ENCODE results near the gene ZRANB3. TPM values are rescaled to one million over a fixed set of nuclear protein-coding genes. Genes with fewer than 3 reads are reported as not detected.

The ZRANB3 gene
- total and polyA plus RNA-seq, 2 donors (not counting 3 experiments of a cell fraction or from before 2014, with no cell fraction given) = 2.2 to 6.0 TPM

DNA sequence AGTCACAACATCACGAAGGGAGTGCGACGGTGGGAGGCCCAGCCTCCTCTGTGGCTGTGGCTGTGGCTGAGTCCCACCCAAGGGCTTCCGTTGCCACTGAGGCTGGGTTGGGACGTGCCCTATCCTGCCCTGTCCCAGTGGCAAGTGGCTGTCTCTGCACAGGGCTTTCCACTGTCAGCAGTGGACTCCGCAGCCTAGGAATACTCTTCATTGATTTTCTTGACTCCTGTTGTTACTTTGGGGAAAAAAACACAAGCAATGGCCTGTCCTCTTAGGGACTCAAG is 356.3 kb downstream of the ZRANB3 start:
- DNase-seq (ENCODE audit: low read depth, low spot score) (no peak), FAIRE-seq (no peak)
- Histone ChIP-seq H3K9me3 (replicated peaks; ENCODE audit: control insufficient read depth, insufficient read depth, low read length) (no peaks in the 10 kb centered on the region), H3K36me3 (ENCODE audit: control insufficient read depth in 2 of 2, extremely low read depth in 1 of 2, insufficient read depth in 2 of 2, low read length in 2 of 2) (peaks cover 0 to 16% of the 10 kb centered on the region in 2 experiments), H3K27ac (ENCODE audit: insufficient read depth, low read depth, low read length) (no peak overlapping the region), H3K79me2 (ENCODE audit: control insufficient read depth, insufficient read depth, low read length) (no peaks in the 10 kb centered on the region), H4K20me1 (replicated peaks; ENCODE audit: control insufficient read depth, extremely low read depth, insufficient read depth, low read length) (no peaks in the 10 kb centered on the region), H3K27me3 (ENCODE audit: control insufficient read depth in 2 of 2, insufficient read depth in 2 of 2, low read length in 2 of 2) (no peaks in the 10 kb centered on the region), H3K4me3 (replicated peaks in 1 of 3; ENCODE audit: insufficient read depth in 1 of 3, low read depth in 1 of 3, low read length in 3 of 3) (no peak overlapping the region), H3K9me1 (replicated peaks; ENCODE audit: control insufficient read depth, extremely low read depth, insufficient read depth, low read length) (no peaks in the 10 kb centered on the region), H2AFZ (ENCODE audit: low read depth, low read length) (no peak overlapping the region), H3K4me2 (ENCODE audit: insufficient read depth, low read length) (no peak overlapping the region), H3K4me1 (ENCODE audit: control insufficient read depth, extremely low read depth, insufficient read depth, low read length) (no peaks in the 10 kb centered on the region), H3K9ac (replicated peaks; ENCODE audit: extremely low read depth, insufficient read depth, low read length) (no peak overlapping the region)
- intact Hi-C loops (cut with micrococcal nuclease) (no loop called here), dilution Hi-C loops (cut with MboI; ENCODE audit: extremely low pct_ligation_motif_present, low sequenced_read_pairs) (no loop called here)
- TF ChIP-seq FOS (IDR thresholded peaks at IDR 0.05; ENCODE audit: borderline replicate concordance, insufficient read depth, low read length) (no peak), CTCF (IDR thresholded peaks at IDR 0.05; ENCODE audit: extremely low read depth in 1 of 2, insufficient read depth in 1 of 2, low read depth in 1 of 2, low read length in 2 of 2) (no peak)
- BruUV-seq (replicated peaks) = no TSS peak
- POLR2A ChIA-PET = no interaction called here
- CTCF ChIA-PET = no interaction called here

DNA sequence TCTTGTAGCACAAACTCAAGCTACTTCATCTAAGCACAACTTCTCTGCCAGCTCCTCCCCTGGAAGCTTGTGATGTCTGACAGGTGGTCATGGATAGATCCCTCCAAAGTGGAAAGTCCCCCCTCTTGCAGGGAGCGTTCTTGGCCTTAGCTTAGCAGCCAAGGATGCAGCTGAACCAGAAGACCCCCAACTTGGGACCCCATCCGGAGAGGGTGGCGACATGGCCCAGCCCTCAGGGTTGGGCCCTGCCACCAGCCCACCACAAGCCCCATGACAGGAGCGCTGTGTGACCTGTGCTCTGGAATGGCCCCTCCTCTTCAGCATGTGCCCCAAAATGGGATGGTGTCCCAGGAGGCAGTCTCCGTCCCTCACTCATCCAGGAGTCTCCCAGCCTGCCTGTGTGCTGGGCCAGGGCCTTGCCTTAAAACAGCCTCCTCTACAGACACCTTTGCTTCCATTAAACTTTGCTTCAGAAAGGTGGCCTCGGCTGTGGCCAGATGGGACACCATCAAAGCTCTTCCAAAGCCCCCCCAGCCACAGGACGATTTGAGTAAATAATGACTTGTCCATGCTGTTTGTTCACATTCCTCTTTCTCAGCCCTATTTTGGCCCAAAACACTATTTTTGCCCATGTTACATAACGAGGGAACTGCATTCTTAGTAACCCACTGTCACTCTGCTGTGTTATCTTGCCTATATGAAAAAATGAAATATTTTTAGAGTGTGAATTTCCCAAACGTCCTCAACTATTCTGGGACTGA is 356.8 kb downstream of the ZRANB3 start:
- Histone ChIP-seq H3K9me3 (replicated peaks; ENCODE audit: control insufficient read depth, insufficient read depth, low read length) (no peaks in the 10 kb centered on the region), H3K36me3 (ENCODE audit: control insufficient read depth in 2 of 2, extremely low read depth in 1 of 2, insufficient read depth in 2 of 2, low read length in 2 of 2) (peaks cover 0 to 18% of the 10 kb centered on the region in 2 experiments), H3K9me1 (replicated peaks; ENCODE audit: control insufficient read depth, extremely low read depth, insufficient read depth, low read length) (no peaks in the 10 kb centered on the region), H3K9ac (replicated peaks; ENCODE audit: extremely low read depth, insufficient read depth, low read length) (no peak overlapping the region), H3K4me1 (ENCODE audit: control insufficient read depth, extremely low read depth, insufficient read depth, low read length) (no peaks in the 10 kb centered on the region), H2AFZ (ENCODE audit: low read depth, low read length) (no peak overlapping the region), H3K4me3 (replicated peaks in 1 of 3; ENCODE audit: insufficient read depth in 1 of 3, low read depth in 1 of 3, low read length in 3 of 3) (no peak overlapping the region), H3K79me2 (ENCODE audit: control insufficient read depth, insufficient read depth, low read length) (no peaks in the 10 kb centered on the region), H3K27ac (ENCODE audit: insufficient read depth, low read depth, low read length) (no peak overlapping the region), H4K20me1 (replicated peaks; ENCODE audit: control insufficient read depth, extremely low read depth, insufficient read depth, low read length) (no peaks in the 10 kb centered on the region), H3K4me2 (ENCODE audit: insufficient read depth, low read length) (no peak overlapping the region), H3K27me3 (ENCODE audit: control insufficient read depth in 2 of 2, insufficient read depth in 2 of 2, low read length in 2 of 2) (no peaks in the 10 kb centered on the region)
- ChIA-PET CTCF (interaction anchor here (1.4 kb wide), 1 partner anchor 20 kb away, joined by 3 read pairs; no protein-coding TSS in a partner anchor), POLR2A (no interaction called here)
- intact Hi-C loops (cut with micrococcal nuclease) (no loop called here), dilution Hi-C loops (cut with MboI; ENCODE audit: extremely low pct_ligation_motif_present, low sequenced_read_pairs) (no loop called here)
- no peak for FAIRE-seq
- TF ChIP-seq FOS (IDR thresholded peaks at IDR 0.05; ENCODE audit: borderline replicate concordance, insufficient read depth, low read length) (no peak), CTCF (IDR thresholded peaks at IDR 0.05; ENCODE audit: extremely low read depth in 1 of 2, insufficient read depth in 1 of 2, low read depth in 1 of 2, low read length in 2 of 2) (no peak), EZH2 (IDR thresholded peaks at IDR 0.05; ENCODE audit: borderline replicate concordance, low read depth, low read length, severe bottlenecking) (no peak), MYC (IDR thresholded peaks at IDR 0.05; ENCODE audit: low read depth, low read length) (no peak), POLR2A (IDR thresholded peaks at IDR 0.05; ENCODE audit: low read depth, low read length) (no peak), POLR2AphosphoS5 (IDR thresholded peaks at IDR 0.05; ENCODE audit: insufficient read depth, low read depth, low read length) (no peak), JUN (IDR thresholded peaks at IDR 0.05; ENCODE audit: borderline replicate concordance, insufficient read depth, insufficient read length, low read depth) (no peak), GATA2 (IDR thresholded peaks at IDR 0.05; ENCODE audit: insufficient read depth, insufficient read length, low read depth, low read length) (no peak)
- TF ChIP-seq, protein P1, sequence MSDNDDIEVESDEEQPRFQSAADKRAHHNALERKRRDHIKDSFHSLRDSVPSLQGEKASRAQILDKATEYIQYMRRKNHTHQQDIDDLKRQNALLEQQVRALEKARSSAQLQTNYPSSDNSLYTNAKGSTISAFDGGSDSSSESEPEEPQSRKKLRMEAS (IDR thresholded peaks at IDR 0.05; ENCODE audit: insufficient read depth, insufficient read length) = no peak
- no peak for DNase-seq (ENCODE audit: low read depth, low spot score)
- no TSS peak for BruUV-seq (replicated peaks)

Measured in endothelial cell of umbilical vein (primary cell).